HEK293 (cell line): ENCODE data around the gene ACTRT2.

Experiments used
- HOXD13 ChIP-seq: sonication (generic); formaldehyde crosslinking; IDR thresholded peaks from 2 replicates; pipeline ENCODE4 v1.8.0; 2022; ENCODE audit warnings: missing genetic modification reagents, borderline replicate concordance
- OSR2 ChIP-seq: fragments of 450-650 bp; formaldehyde crosslinking; IDR thresholded peaks from 2 replicates; pipeline ENCODE4 v1.5.1; 2016; ENCODE audit warnings: missing biosample characterization, missing genetic modification characterization
- PATZ1 ChIP-seq: fragments of 450-650 bp; formaldehyde crosslinking; IDR thresholded peaks from 2 replicates; pipeline ENCODE4 v1.5.1; 2016; ENCODE audit warnings: missing biosample characterization, missing genetic modification characterization
- SCRT2 ChIP-seq: fragments of 450-650 bp; formaldehyde crosslinking; IDR thresholded peaks from 2 replicates; pipeline ENCODE4 v1.5.1; 2016; ENCODE audit warnings: missing biosample characterization, missing genetic modification characterization
- SETDB1 ChIP-seq: IDR thresholded peaks from one replicate; pipeline ENCODE4 v1.6.1; 2017; ENCODE audit warnings: mild to moderate bottlenecking, low read length, moderate library complexity, mixed read lengths; ENCODE audit not compliant: insufficient read length
- ZBTB11 ChIP-seq: fragments of 450-650 bp; formaldehyde crosslinking; conservative IDR thresholded peaks from 2 replicates; pipeline ENCODE4 v1.5.1; 2016; ENCODE audit warnings: low read depth, missing biosample characterization, missing genetic modification characterization
- ZBTB26 ChIP-seq: fragments of 450-650 bp; formaldehyde crosslinking; optimal IDR thresholded peaks from 2 replicates; pipeline ENCODE3; 2016; ENCODE audit warnings: missing biosample characterization, mild to moderate bottlenecking, missing genetic modification characterization
- ZBTB6 ChIP-seq: fragments of 450-650 bp; formaldehyde crosslinking; IDR thresholded peaks from 2 replicates; pipeline ENCODE4 v1.5.1; 2017; ENCODE audit warnings: missing biosample characterization, missing genetic modification characterization
- ZNF146 ChIP-seq: fragments of 450-650 bp; formaldehyde crosslinking; IDR thresholded peaks from 2 replicates; pipeline ENCODE4 v1.5.1; 2016; ENCODE audit warnings: missing biosample characterization, missing genetic modification characterization
- ZNF174 ChIP-seq: fragments of 450-650 bp; formaldehyde crosslinking; IDR thresholded peaks from 2 replicates; pipeline ENCODE4 v1.5.0; 2017; ENCODE audit warnings: missing biosample characterization, mild to moderate bottlenecking, missing genetic modification characterization
- ZNF2 ChIP-seq: fragments of 450-650 bp; formaldehyde crosslinking; IDR thresholded peaks from 2 replicates; pipeline ENCODE4 v1.5.1; 2016; ENCODE audit warnings: missing biosample characterization, missing genetic modification characterization
- ZNF202 ChIP-seq: fragments of 450-650 bp; formaldehyde crosslinking; IDR thresholded peaks from 2 replicates; pipeline ENCODE4 v1.5.1; 2016; ENCODE audit warnings: missing biosample characterization, missing genetic modification characterization, borderline replicate concordance
- ZNF24 ChIP-seq: fragments of 450-650 bp; formaldehyde crosslinking; IDR thresholded peaks from 2 replicates; pipeline ENCODE4 v1.5.1; 2016; ENCODE audit warnings: missing biosample characterization, missing genetic modification characterization
- ZNF274 ChIP-seq, 2 experiments: fragments of 200-500 bp in 1 of 2; fragments of 450-650 bp in 1 of 2; sonication (Bioruptor generic) in 1 of 2; formaldehyde crosslinking in 1 of 2; IDR thresholded peaks; 2 replicates each; pipeline versions ENCODE4 v1.5.1 to v1.6.1; 2014 to 2016; ENCODE audit warnings: borderline replicate concordance in 1 of 2, inconsistent platforms in 1 of 2, low read length in 1 of 2, missing biosample characterization in 1 of 2, missing genetic modification characterization in 1 of 2
- ZNF302 ChIP-seq: fragments of 450-650 bp; formaldehyde crosslinking; IDR thresholded peaks from 2 replicates; pipeline ENCODE4 v1.5.1; 2016; ENCODE audit warnings: missing biosample characterization, missing genetic modification characterization, low read depth
- ZNF335 ChIP-seq: fragments of 450-650 bp; formaldehyde crosslinking; conservative IDR thresholded peaks from 2 replicates; pipeline ENCODE4 v1.5.1; 2016; ENCODE audit warnings: missing biosample characterization, missing genetic modification characterization
- ZNF433 ChIP-seq: fragments of 450-650 bp; formaldehyde crosslinking; IDR thresholded peaks from 2 replicates; pipeline ENCODE4 v1.5.1; 2016; ENCODE audit warnings: missing biosample characterization, missing genetic modification characterization, low read depth
- ZNF518A ChIP-seq: fragments of 450-650 bp; formaldehyde crosslinking; conservative IDR thresholded peaks from 2 replicates; pipeline ENCODE4 v1.5.1; 2016; ENCODE audit warnings: low read depth, missing biosample characterization, missing genetic modification characterization
- ZNF626 ChIP-seq: fragments of 450-650 bp; sonication (Bioruptor Pico); formaldehyde crosslinking; IDR thresholded peaks from 2 replicates; pipeline ENCODE4 v1.5.1; 2018; ENCODE audit warnings: missing biosample characterization, missing genetic modification characterization, inconsistent platforms
- ZNF629 ChIP-seq: fragments of 450-650 bp; formaldehyde crosslinking; IDR thresholded peaks from 2 replicates; pipeline ENCODE4 v1.5.1; 2017; ENCODE audit warnings: missing biosample characterization, missing genetic modification characterization
- ZNF768 ChIP-seq: fragments of 450-650 bp; formaldehyde crosslinking; IDR thresholded peaks from 2 replicates; pipeline ENCODE4 v1.5.1; 2018; ENCODE audit warnings: missing biosample characterization, mild to moderate bottlenecking, missing genetic modification characterization
- ZSCAN18 ChIP-seq: fragments of 450-650 bp; formaldehyde crosslinking; IDR thresholded peaks from 2 replicates; pipeline ENCODE4 v1.5.1; 2016; ENCODE audit warnings: missing biosample characterization, missing genetic modification characterization

The ACTRT2 gene

GRCh38 chr1:2985067-2985561 lies 36.2 kb upstream of the ACTRT2 start (continued):
- TF ChIP-seq PATZ1 (tag by site-specific recombination) = peak; percentile 70
- TF ChIP-seq SETDB1 = no peak
- no peak for TF ChIP-seq ZNF335 (tag by site-specific recombination)
- no peak for TF ChIP-seq ZBTB26
- TF ChIP-seq ZNF768 = no peak
- no peak for TF ChIP-seq ZNF626 (tag by site-specific recombination)
- TF ChIP-seq ZNF174 (tag by site-specific recombination) = no peak
- TF ChIP-seq ZNF202 = no peak
- TF ChIP-seq OSR2 (tag by site-specific recombination) = no peak
- TF ChIP-seq ZNF629 = peak; percentile 82
- TF ChIP-seq HOXD13 = no peak
- TF ChIP-seq ZNF274 (IDR thresholded peaks at IDR 0.05; ENCODE audit: low read length) = no peak
- TF ChIP-seq ZNF274 (tag by site-specific recombination; IDR thresholded peaks at IDR 0.05; ENCODE audit: borderline replicate concordance) = no peak
- no peak for TF ChIP-seq ZNF302 (tag by site-specific recombination)
- no peak for TF ChIP-seq ZSCAN18
- no peak for TF ChIP-seq ZNF433 (tag by site-specific recombination)
- TF ChIP-seq ZNF2 = no peak
- no peak for TF ChIP-seq ZBTB6 (tag by site-specific recombination)
- TF ChIP-seq ZBTB11 = no peak
- TF ChIP-seq ZNF518A (tag by site-specific recombination) = no peak
- no peak for TF ChIP-seq ZNF24 (tag by site-specific recombination)
- no peak for TF ChIP-seq SCRT2
- TF ChIP-seq ZNF146 (tag by site-specific recombination) = no peak
